OCI-LY1 (cell line): Measurements from ENCODE around the gene HIPK1.
"Not testable (repeated sequence)": the region's sequence is repeated elsewhere in the genome, so short reads cannot be mapped to it uniquely, and the experiment has no call there.

Experiments
- H2AFZ ChIP-seq: fragments of 200-600 bp; sonication (generic), shearing (Covaris generic); 2 replicates; pipeline ENCODE4 v1.6.0; 2014; ENCODE audit warnings: antibody characterized with exemption, mild to moderate bottlenecking, low read length
- H3F3A ChIP-seq: fragments of 200-600 bp; sonication (generic), shearing (Covaris generic); 2 replicates; pipeline ENCODE4 v1.6.0; 2014; ENCODE audit warnings: mild to moderate bottlenecking, antibody characterized with exemption, low read length, moderate library complexity; ENCODE audit not compliant: insufficient read depth
- H3K27ac ChIP-seq: fragments of 200-600 bp; sonication (generic); 2 replicates; pipeline ENCODE4 v1.5.1; 2014; ENCODE audit warnings: low read length, mixed run types, mild to moderate bottlenecking, low read depth; ENCODE audit not compliant: poor library complexity, severe bottlenecking
- H3K27me3 ChIP-seq: fragments of 200-600 bp; sonication (generic); 2 replicates; pipeline ENCODE4 v1.6.0; 2014; ENCODE audit warnings: antibody characterized with exemption, mild to moderate bottlenecking, low read length, moderate library complexity; ENCODE audit not compliant: insufficient read depth
- H3K36me3 ChIP-seq: fragments of 200-600 bp; sonication (generic); 2 replicates; pipeline ENCODE4 v1.6.1; 2014; ENCODE audit warnings: mild to moderate bottlenecking, antibody characterized with exemption, low read length, moderate library complexity, mixed read lengths; ENCODE audit not compliant: insufficient read depth
- H3K4me1 ChIP-seq: fragments of 200-600 bp; sonication (generic); 2 replicates; pipeline ENCODE4 v1.5.1; 2014; ENCODE audit warnings: mild to moderate bottlenecking, low read length, moderate library complexity; ENCODE audit not compliant: insufficient read depth, severe bottlenecking
- H3K4me2 ChIP-seq: fragments of 200-600 bp; sonication (generic), shearing (Covaris generic); 2 replicates; pipeline ENCODE4 v1.6.1; 2014; ENCODE audit warnings: low read length
- H3K4me3 ChIP-seq: fragments of 200-600 bp; sonication (generic); 2 replicates; pipeline ENCODE4 v1.5.1; 2014; ENCODE audit warnings: low read length, low read depth, mild to moderate bottlenecking, mixed read lengths; ENCODE audit not compliant: poor library complexity, severe bottlenecking
- H3K79me2 ChIP-seq: fragments of 200-600 bp; shearing (Covaris generic); 2 replicates; pipeline ENCODE4 v1.6.1; 2016; ENCODE audit warnings: mixed run types, low read length, mixed read lengths; ENCODE audit not compliant: insufficient read depth
- H3K9ac ChIP-seq: fragments of 200-600 bp; sonication (generic), shearing (Covaris generic); 2 replicates; pipeline ENCODE4 v1.6.1; 2014; ENCODE audit warnings: mild to moderate bottlenecking, low read length, mixed read lengths
- H3K9me2 ChIP-seq: fragments of 200-600 bp; sonication (generic), shearing (Covaris generic); 2 replicates; pipeline ENCODE4 v1.6.1; 2014; ENCODE audit warnings: low read depth, mild to moderate bottlenecking, low read length, mixed read lengths
- H3K9me3 ChIP-seq: fragments of 200-600 bp; shearing (Covaris generic); 2 replicates; pipeline ENCODE4 v1.6.1; 2014; ENCODE audit warnings: low read length, mixed read lengths
- H4K20me1 ChIP-seq: fragments of 200-600 bp; sonication (generic), shearing (Covaris generic); 2 replicates; pipeline ENCODE4 v1.6.0; 2016; ENCODE audit warnings: mild to moderate bottlenecking, low read length; ENCODE audit not compliant: insufficient read depth
- CTCF ChIP-seq: fragments of 200-600 bp; sonication (generic), shearing (Covaris generic); IDR thresholded peaks from 2 replicates; pipeline ENCODE4 v1.5.1; 2017; ENCODE audit warnings: mild to moderate bottlenecking, antibody characterized with exemption, low read length, moderate library complexity, mixed read lengths
- EZH2 ChIP-seq: fragments of 200-600 bp; sonication (generic), shearing (Covaris generic); IDR thresholded peaks from 2 replicates; pipeline ENCODE4 v1.8.0; 2017; ENCODE audit warnings: borderline replicate concordance, mixed run types, mild to moderate bottlenecking, antibody characterized with exemption, low read length, moderate library complexity, mixed read lengths

The HIPK1 gene

GRCh38 chr1:113947388-113948107 lies 18.4 kb downstream of the HIPK1 start:
- H3K79me2 ChIP-seq: peaks cover 79% of the 10 kb centered on the region
- H3K27ac ChIP-seq: peak overlapping the region; percentile 67

GRCh38 chr1:113948151-113948550 lies 19.0 kb downstream of the HIPK1 start:
- H3K4me3 ChIP-seq, H3F3A ChIP-seq, H3K9me3 ChIP-seq, H3K9me2 ChIP-seq, H3K9ac ChIP-seq, H3K27me3 ChIP-seq, H4K20me1 ChIP-seq, H2AFZ ChIP-seq: not testable (repeated sequence)
- Histone ChIP-seq H3K27ac (peak overlapping the region; percentile 67), H3K4me1 (peaks cover 29% of the 10 kb centered on the region), H3K36me3 (peaks cover 45% of the 10 kb centered on the region), H3K4me2 (peak overlapping the region; percentile 60; the same call in 1 of the 2 replicates), H3K79me2 (peaks cover 75% of the 10 kb centered on the region)

More at GRCh38 chr1:113947388-113948107, 18.4 kb downstream of the HIPK1 start:
- Histone ChIP-seq H3K36me3 (peaks cover 46% of the 10 kb centered on the region), H3K27me3 (no peaks in the 10 kb centered on the region), H4K20me1 (no peaks in the 10 kb centered on the region), H3K4me2 (peak overlapping the region; percentile 60), H3K4me3 (peak overlapping the region; percentile 1), H3K9me3 (no peaks in the 10 kb centered on the region), H3F3A (no peaks in the 10 kb centered on the region), H2AFZ (no peak overlapping the region), H3K9me2 (no peaks in the 10 kb centered on the region), H3K9ac (peak overlapping the region; percentile 35; the same call in 1 of the 2 replicates), H3K4me1 (peaks cover 29% of the 10 kb centered on the region)
- TF ChIP-seq CTCF (no peak), EZH2 (no peak)

GRCh38 chr1:113949007-113949406 lies 19.9 kb downstream of the HIPK1 start:
- Histone ChIP-seq H3K4me2 (no peak overlapping the region), H2AFZ (no peak overlapping the region), H3K4me3 (no peak overlapping the region), H3K9ac (no peak overlapping the region), H3F3A (no peaks in the 10 kb centered on the region), H3K27me3 (no peaks in the 10 kb centered on the region), H3K4me1 (peaks cover 29% of the 10 kb centered on the region), H3K9me2 (no peaks in the 10 kb centered on the region), H3K9me3 (no peaks in the 10 kb centered on the region), H3K27ac (no peak overlapping the region), H3K36me3 (peaks cover 43% of the 10 kb centered on the region), H4K20me1 (no peaks in the 10 kb centered on the region), H3K79me2 (peaks cover 67% of the 10 kb centered on the region)
- no peak for TF ChIP-seq EZH2
- TF ChIP-seq CTCF: no peak; the same call in 1 of the 2 replicates

- Histone ChIP-seq H3K27ac (no peak overlapping the region), H3K79me2 (peaks cover 56% of the 10 kb centered on the region), H3K9me2 (no peaks in the 10 kb centered on the region), H3K4me2 (no peak overlapping the region), H3K4me1 (peaks cover 24% of the 10 kb centered on the region), H3K36me3 (peaks cover 44% of the 10 kb centered on the region; the same call in 1 of the 2 replicates), H3K9me3 (no peaks in the 10 kb centered on the region), H2AFZ (no peak overlapping the region), H3F3A (no peaks in the 10 kb centered on the region), H3K4me3 (no peak overlapping the region), H3K9ac (no peak overlapping the region), H3K27me3 (no peaks in the 10 kb centered on the region), H4K20me1 (no peaks in the 10 kb centered on the region)
- TF ChIP-seq CTCF (no peak), EZH2 (no peak)
Observed at GRCh38 chr1:113950908-113951307, 21.8 kb downstream of the HIPK1 start.
